Measurements from ENCODE around the gene DDB1.
"Not testable (repeated sequence)": the region's sequence is repeated elsewhere in the genome, so short reads cannot be mapped to it uniquely, and the experiment has no call there.

DDB1 gene

GRCh38 chr11:61267437-61267841 lies 65.5 kb downstream of the DDB1 start:
- DNase-seq (ENCODE audit: low read depth), result no peak

GRCh38 chr11:61266602-61267001 lies 66.3 kb downstream of the DDB1 start:
- DNase-seq (ENCODE audit: low read depth), result no peak

GRCh38 chr11:61265357-61265756 lies 67.5 kb downstream of the DDB1 start:
- no peak for DNase-seq (ENCODE audit: low read depth)

- no peak for DNase-seq (ENCODE audit: low read depth)
Measured at GRCh38 chr11:61264795-61265194, 68.1 kb downstream of the DDB1 start.

- no peak for DNase-seq (ENCODE audit: low read depth)
Measured at GRCh38 chr11:61264371-61264770, 68.5 kb downstream of the DDB1 start.

GRCh38 chr11:61259363-61259762 lies 73.5 kb downstream of the DDB1 start:
- no peak for DNase-seq (ENCODE audit: low read depth)

- no peak for DNase-seq (ENCODE audit: low read depth)
Measured at GRCh38 chr11:61258546-61258945, 74.4 kb downstream of the DDB1 start.

- DNase-seq (ENCODE audit: low read depth), result no peak
Measured at GRCh38 chr11:61256710-61257482, 76.0 kb downstream of the DDB1 start.

- DNase-seq (ENCODE audit: low read depth), result peak; percentile 23
Measured at GRCh38 chr11:61254403-61255025, 78.4 kb downstream of the DDB1 start.

- not testable (repeated sequence) for DNase-seq (ENCODE audit: low read depth)
Measured at GRCh38 chr11:61252332-61252731, 80.6 kb downstream of the DDB1 start.

- not testable (repeated sequence) for DNase-seq (ENCODE audit: low read depth)
Measured at GRCh38 chr11:61250796-61251765, 81.8 kb downstream of the DDB1 start.
